Measurements from ENCODE around the gene CDON. TPM values are rescaled to one million over a fixed set of nuclear protein-coding genes. Genes with fewer than 3 reads are reported as not detected.

The CDON gene
- total RNA-seq, 1 experiment from 2014 or later: 34.1 TPM

DNA sequence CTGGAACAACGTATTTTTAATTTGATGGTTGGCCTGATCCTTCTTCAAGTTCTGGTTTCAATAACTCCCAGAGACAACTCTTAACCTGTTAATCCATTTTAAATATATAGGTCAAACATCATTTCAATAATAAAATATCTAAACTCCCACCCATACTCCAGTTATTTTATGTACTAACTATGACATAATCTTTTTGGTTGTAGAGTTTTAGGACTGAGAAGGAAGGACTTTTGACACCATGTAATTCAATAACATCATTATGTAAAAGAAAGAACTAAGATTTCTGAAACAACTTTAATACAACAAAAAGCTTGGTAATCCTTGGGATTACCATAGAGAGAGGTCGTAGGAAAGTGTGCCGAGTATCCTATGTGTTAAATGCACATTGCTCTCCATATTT, 85.3 kb downstream of the CDON start:
- H3K4me1 Mint-ChIP-seq: peaks cover 32% of the 10 kb centered on the region
- H3K27ac Mint-ChIP-seq: no peak overlapping the region
- TF ChIP-seq, protein P1, sequence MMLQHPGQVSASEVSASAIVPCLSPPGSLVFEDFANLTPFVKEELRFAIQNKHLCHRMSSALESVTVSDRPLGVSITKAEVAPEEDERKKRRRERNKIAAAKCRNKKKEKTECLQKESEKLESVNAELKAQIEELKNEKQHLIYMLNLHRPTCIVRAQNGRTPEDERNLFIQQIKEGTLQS (CRISPR knock-in tag; conservative IDR thresholded peaks at IDR 0.05): no peak
- no peak for TF ChIP-seq ZNF232 (CRISPR knock-in tag; IDR thresholded peaks at IDR 0.05)
- TF ChIP-seq, protein P2, sequence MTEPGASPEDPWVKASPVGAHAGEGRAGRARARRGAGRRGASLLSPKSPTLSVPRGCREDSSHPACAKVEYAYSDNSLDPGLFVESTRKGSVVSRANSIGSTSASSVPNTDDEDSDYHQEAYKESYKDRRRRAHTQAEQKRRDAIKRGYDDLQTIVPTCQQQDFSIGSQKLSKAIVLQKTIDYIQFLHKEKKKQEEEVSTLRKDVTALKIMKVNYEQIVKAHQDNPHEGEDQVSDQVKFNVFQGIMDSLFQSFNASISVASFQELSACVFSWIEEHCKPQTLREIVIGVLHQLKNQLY (CRISPR knock-in tag; IDR thresholded peaks at IDR 0.05): no peak
- TF ChIP-seq, protein P3, sequence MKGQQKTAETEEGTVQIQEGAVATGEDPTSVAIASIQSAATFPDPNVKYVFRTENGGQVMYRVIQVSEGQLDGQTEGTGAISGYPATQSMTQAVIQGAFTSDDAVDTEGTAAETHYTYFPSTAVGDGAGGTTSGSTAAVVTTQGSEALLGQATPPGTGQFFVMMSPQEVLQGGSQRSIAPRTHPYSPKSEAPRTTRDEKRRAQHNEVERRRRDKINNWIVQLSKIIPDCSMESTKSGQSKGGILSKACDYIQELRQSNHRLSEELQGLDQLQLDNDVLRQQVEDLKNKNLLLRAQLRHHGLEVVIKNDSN (CRISPR knock-in tag; IDR thresholded peaks at IDR 0.05): no peak
- peaks cover 3% of the 10 kb centered on the region for H3K36me3 Mint-ChIP-seq
- no peaks in the 10 kb centered on the region for H3K27me3 Mint-ChIP-seq (ENCODE audit: low read depth)
- ATAC-seq (no peak), DNase-seq (ENCODE audit: low spot score) (no peak)
- CTCF ChIA-PET: no interaction called here
- no peaks in the 10 kb centered on the region for H3K9me3 Mint-ChIP-seq
- no peak overlapping the region for H3K4me3 Mint-ChIP-seq
- POLR2A ChIA-PET: no interaction called here

DNA sequence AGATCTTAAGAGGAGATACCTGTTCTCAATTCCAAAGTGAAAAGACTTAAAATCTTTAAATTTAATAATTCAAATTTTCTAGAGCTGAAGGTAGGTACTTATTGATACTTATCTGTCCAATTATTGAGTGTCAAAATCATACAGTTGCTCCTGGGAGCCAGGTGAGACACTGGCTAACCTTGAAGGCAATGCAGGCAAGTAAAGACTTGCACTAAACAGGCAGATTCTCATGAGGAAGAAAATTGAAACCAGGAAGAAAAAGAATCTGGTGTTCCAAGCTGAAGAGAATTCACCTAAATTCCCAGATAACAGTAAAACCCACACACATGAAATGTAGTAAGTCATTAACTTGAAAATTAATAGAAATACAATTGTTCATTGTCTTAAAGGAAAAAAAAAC, 86.5 kb downstream of the CDON start:
- Mint-ChIP-seq H3K4me1 (peaks cover 31% of the 10 kb centered on the region), H3K27ac (no peak overlapping the region), H3K27me3 (ENCODE audit: low read depth) (no peaks in the 10 kb centered on the region), H3K9me3 (no peaks in the 10 kb centered on the region), H3K36me3 (peaks cover 3% of the 10 kb centered on the region), H3K4me3 (no peak overlapping the region)
- TF ChIP-seq, protein P4, sequence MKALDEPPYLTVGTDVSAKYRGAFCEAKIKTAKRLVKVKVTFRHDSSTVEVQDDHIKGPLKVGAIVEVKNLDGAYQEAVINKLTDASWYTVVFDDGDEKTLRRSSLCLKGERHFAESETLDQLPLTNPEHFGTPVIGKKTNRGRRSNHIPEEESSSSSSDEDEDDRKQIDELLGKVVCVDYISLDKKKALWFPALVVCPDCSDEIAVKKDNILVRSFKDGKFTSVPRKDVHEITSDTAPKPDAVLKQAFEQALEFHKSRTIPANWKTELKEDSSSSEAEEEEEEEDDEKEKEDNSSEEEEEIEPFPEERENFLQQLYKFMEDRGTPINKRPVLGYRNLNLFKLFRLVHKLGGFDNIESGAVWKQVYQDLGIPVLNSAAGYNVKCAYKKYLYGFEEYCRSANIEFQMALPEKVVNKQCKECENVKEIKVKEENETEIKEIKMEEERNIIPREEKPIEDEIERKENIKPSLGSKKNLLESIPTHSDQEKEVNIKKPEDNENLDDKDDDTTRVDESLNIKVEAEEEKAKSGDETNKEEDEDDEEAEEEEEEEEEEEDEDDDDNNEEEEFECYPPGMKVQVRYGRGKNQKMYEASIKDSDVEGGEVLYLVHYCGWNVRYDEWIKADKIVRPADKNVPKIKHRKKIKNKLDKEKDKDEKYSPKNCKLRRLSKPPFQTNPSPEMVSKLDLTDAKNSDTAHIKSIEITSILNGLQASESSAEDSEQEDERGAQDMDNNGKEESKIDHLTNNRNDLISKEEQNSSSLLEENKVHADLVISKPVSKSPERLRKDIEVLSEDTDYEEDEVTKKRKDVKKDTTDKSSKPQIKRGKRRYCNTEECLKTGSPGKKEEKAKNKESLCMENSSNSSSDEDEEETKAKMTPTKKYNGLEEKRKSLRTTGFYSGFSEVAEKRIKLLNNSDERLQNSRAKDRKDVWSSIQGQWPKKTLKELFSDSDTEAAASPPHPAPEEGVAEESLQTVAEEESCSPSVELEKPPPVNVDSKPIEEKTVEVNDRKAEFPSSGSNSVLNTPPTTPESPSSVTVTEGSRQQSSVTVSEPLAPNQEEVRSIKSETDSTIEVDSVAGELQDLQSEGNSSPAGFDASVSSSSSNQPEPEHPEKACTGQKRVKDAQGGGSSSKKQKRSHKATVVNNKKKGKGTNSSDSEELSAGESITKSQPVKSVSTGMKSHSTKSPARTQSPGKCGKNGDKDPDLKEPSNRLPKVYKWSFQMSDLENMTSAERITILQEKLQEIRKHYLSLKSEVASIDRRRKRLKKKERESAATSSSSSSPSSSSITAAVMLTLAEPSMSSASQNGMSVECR (CRISPR knock-in tag; IDR thresholded peaks at IDR 0.05; ENCODE audit: borderline replicate concordance): no peak
- no peak for TF ChIP-seq ZNF396 (CRISPR knock-in tag; IDR thresholded peaks at IDR 0.05; ENCODE audit: borderline replicate concordance)
- TF ChIP-seq, protein P5, sequence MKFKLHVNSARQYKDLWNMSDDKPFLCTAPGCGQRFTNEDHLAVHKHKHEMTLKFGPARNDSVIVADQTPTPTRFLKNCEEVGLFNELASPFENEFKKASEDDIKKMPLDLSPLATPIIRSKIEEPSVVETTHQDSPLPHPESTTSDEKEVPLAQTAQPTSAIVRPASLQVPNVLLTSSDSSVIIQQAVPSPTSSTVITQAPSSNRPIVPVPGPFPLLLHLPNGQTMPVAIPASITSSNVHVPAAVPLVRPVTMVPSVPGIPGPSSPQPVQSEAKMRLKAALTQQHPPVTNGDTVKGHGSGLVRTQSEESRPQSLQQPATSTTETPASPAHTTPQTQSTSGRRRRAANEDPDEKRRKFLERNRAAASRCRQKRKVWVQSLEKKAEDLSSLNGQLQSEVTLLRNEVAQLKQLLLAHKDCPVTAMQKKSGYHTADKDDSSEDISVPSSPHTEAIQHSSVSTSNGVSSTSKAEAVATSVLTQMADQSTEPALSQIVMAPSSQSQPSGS (CRISPR knock-in tag; IDR thresholded peaks at IDR 0.05; ENCODE audit: borderline replicate concordance, low read depth): no peak
- no peak for TF ChIP-seq ZNF138 (CRISPR knock-in tag; conservative IDR thresholded peaks at IDR 0.05)
- TF ChIP-seq, protein P6, sequence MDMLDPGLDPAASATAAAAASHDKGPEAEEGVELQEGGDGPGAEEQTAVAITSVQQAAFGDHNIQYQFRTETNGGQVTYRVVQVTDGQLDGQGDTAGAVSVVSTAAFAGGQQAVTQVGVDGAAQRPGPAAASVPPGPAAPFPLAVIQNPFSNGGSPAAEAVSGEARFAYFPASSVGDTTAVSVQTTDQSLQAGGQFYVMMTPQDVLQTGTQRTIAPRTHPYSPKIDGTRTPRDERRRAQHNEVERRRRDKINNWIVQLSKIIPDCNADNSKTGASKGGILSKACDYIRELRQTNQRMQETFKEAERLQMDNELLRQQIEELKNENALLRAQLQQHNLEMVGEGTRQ (CRISPR knock-in tag; IDR thresholded peaks at IDR 0.05): no peak
- no peak for TF ChIP-seq MYBL2 (CRISPR knock-in tag; IDR thresholded peaks at IDR 0.05)
- no peak for TF ChIP-seq RORB (CRISPR knock-in tag; IDR thresholded peaks at IDR 0.05)
- TF ChIP-seq, protein P1 (CRISPR knock-in tag; conservative IDR thresholded peaks at IDR 0.05): no peak
- no peak for TF ChIP-seq NFE2L1 (CRISPR knock-in tag; IDR thresholded peaks at IDR 0.05)
- no peak for TF ChIP-seq ZNF317 (CRISPR knock-in tag; IDR thresholded peaks at IDR 0.05; ENCODE audit: borderline replicate concordance, low read depth)
- TF ChIP-seq NFYB (CRISPR knock-in tag; conservative IDR thresholded peaks at IDR 0.05; ENCODE audit: low read depth): no peak
- TF ChIP-seq, protein P7, sequence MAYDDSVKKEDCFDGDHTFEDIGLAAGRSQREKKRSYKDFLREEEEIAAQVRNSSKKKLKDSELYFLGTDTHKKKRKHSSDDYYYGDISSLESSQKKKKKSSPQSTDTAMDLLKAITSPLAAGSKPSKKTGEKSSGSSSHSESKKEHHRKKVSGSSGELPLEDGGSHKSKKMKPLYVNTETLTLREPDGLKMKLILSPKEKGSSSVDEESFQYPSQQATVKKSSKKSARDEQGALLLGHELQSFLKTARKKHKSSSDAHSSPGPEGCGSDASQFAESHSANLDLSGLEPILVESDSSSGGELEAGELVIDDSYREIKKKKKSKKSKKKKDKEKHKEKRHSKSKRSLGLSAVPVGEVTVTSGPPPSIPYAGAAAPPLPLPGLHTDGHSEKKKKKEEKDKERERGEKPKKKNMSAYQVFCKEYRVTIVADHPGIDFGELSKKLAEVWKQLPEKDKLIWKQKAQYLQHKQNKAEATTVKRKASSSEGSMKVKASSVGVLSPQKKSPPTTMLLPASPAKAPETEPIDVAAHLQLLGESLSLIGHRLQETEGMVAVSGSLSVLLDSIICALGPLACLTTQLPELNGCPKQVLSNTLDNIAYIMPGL (CRISPR knock-in tag; IDR thresholded peaks at IDR 0.05): no peak
- no peak for TF ChIP-seq NR1H2 (CRISPR knock-in tag; IDR thresholded peaks at IDR 0.05)
- TF ChIP-seq, protein P3 (CRISPR knock-in tag; IDR thresholded peaks at IDR 0.05): no peak
- TF ChIP-seq, protein P8, sequence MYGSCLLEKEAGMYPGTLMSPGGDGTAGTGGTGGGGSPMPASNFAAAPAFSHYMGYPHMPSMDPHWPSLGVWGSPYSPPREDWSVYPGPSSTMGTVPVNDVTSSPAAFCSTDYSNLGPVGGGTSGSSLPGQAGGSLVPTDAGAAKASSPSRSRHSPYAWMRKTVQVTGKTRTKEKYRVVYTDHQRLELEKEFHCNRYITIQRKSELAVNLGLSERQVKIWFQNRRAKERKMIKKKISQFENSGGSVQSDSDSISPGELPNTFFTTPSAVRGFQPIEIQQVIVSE (CRISPR knock-in tag; IDR thresholded peaks at IDR 0.05; ENCODE audit: borderline replicate concordance): no peak
- TF ChIP-seq ZNF232 (CRISPR knock-in tag; IDR thresholded peaks at IDR 0.05): no peak
- ChIA-PET POLR2A (no interaction called here), CTCF (interaction anchor here (0.8 kb wide), 1 partner anchor 86 kb away, joined by 3 read pairs; no protein-coding TSS in a partner anchor)
- ATAC-seq (no peak), DNase-seq (ENCODE audit: low spot score) (no peak)
